C4-2B (cell line): ENCODE data around the gene CHN2.

Experiments
- H3K27ac ChIP-seq: fragments of 450-650 bp; 2 replicates; pipeline ENCODE4 v1.5.1; 2017
- CTCF ChIP-seq: fragments of 450-650 bp; conservative IDR thresholded peaks from 2 replicates; pipeline ENCODE4 v1.5.1; 2017; ENCODE audit warnings: mild to moderate bottlenecking
- ZFX ChIP-seq: fragments of 450-650 bp; IDR thresholded peaks from 2 replicates; pipeline ENCODE4 v1.6.1; 2017

CHN2 gene

GRCh38 chr7:29367784-29368183 is 173.2 kb downstream of the CHN2 start:
- TF ChIP-seq ZFX: no peak
- no peak for TF ChIP-seq CTCF
- no peak overlapping the region for H3K27ac ChIP-seq

GRCh38 chr7:29369909-29370488 is 175.4 kb downstream of the CHN2 start:
- no peak overlapping the region for H3K27ac ChIP-seq
- TF ChIP-seq ZFX: no peak
- no peak for TF ChIP-seq CTCF

GRCh38 chr7:29370531-29371314 is 176.1 kb downstream of the CHN2 start:
- no peak overlapping the region for H3K27ac ChIP-seq

GRCh38 chr7:29371472-29371871 is 176.9 kb downstream of the CHN2 start:
- TF ChIP-seq ZFX (no peak), CTCF (no peak)
- H3K27ac ChIP-seq: no peak overlapping the region

More at GRCh38 chr7:29370531-29371314, 176.1 kb downstream of the CHN2 start:
- TF ChIP-seq ZFX: no peak
- no peak for TF ChIP-seq CTCF

- H3K27ac ChIP-seq: no peak overlapping the region
- no peak for TF ChIP-seq CTCF
- no peak for TF ChIP-seq ZFX
Observed at GRCh38 chr7:29372351-29373090, 177.9 kb downstream of the CHN2 start.

GRCh38 chr7:29375641-29376562 is 181.3 kb downstream of the CHN2 start:
- TF ChIP-seq ZFX (no peak), CTCF (no peak)
- H3K27ac ChIP-seq: no peak overlapping the region
